Rectal smooth muscle tissue (tissue), 1 donor: Measurements from ENCODE around the gene TMEM167B.
A peak's percentile ranks its signal among the peaks of the same experiment; 100 is the strongest.

ENCODE experiments used
- H3K27ac ChIP-seq: one replicate; pipeline ENCODE4 v1.7.0; 2013; ENCODE audit warnings: low read depth, low read length, inconsistent platforms
- H3K27me3 ChIP-seq: one replicate; pipeline ENCODE4 v1.7.0; 2013; ENCODE audit warnings: low read length; ENCODE audit not compliant: control insufficient read depth, insufficient read depth
- H3K36me3 ChIP-seq: one replicate; pipeline ENCODE4 v1.7.0; 2013; ENCODE audit warnings: low read length; ENCODE audit not compliant: control insufficient read depth, insufficient read depth
- H3K4me1 ChIP-seq: one replicate; pipeline ENCODE4 v1.7.0; 2013; ENCODE audit warnings: low read length; ENCODE audit not compliant: control insufficient read depth, insufficient read depth
- H3K4me3 ChIP-seq: one replicate; pipeline ENCODE4 v1.7.0; 2013; ENCODE audit warnings: low read length
- H3K9ac ChIP-seq: one replicate; pipeline ENCODE4 v1.7.0; 2013; ENCODE audit warnings: low read length

The TMEM167B gene

DNA sequence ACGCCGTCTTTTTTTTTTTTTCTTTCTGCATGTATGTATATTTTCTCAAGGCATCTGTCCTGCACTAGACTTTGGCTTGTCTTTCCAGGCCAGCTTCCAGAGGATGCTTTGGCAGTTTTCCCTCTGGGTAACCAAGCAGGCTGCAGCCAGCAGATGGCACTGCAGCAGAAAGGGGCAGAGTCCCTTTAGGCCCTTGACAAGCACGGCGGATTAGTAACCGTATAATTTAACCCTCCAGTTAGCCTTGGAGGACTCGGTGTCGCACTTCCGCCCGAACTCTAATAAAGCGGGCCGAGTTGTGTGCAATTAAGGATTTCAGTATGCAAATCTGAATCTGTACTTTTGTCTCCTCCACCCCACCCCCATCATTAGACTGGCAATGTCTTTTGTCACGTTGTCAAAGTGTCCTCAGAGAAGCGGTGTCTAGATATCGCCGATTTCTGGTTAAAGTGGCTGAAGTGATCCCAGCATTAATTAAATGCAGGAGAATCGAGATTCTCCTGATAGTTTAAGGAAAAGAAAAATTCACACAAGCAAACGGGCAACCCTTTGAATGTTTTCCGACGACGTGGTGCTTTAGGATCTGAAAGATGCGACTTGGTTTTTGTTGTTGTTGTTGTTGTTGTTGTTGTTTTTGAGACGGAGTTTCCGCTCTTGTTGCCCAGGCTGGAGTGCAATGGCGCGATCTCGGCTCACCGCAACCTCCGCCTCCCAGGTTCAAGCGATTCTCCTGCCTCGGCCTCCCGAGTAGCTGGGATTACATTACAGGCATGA, 1.1 kb upstream of the TMEM167B start:
- Histone ChIP-seq H3K9ac (no peak overlapping the region), H3K27me3 (no peaks in the 10 kb centered on the region), H3K4me1 (peaks cover 18% of the 10 kb centered on the region), H3K36me3 (no peaks in the 10 kb centered on the region), H3K27ac (peak overlapping the region; percentile 98), H3K4me3 (peak overlapping the region; percentile 80)

- no peaks in the 10 kb centered on the region for H3K36me3 ChIP-seq
- peak overlapping the region; percentile 98 for H3K27ac ChIP-seq
- H3K4me3 ChIP-seq = peak overlapping the region; percentile 80
- H3K4me1 ChIP-seq = peaks cover 20% of the 10 kb centered on the region
- no peaks in the 10 kb centered on the region for H3K27me3 ChIP-seq
- peak overlapping the region; percentile 76 for H3K9ac ChIP-seq
Observed at GRCh38 chr1:109091078-109091838, 694 bp downstream of the TMEM167B start.

DNA sequence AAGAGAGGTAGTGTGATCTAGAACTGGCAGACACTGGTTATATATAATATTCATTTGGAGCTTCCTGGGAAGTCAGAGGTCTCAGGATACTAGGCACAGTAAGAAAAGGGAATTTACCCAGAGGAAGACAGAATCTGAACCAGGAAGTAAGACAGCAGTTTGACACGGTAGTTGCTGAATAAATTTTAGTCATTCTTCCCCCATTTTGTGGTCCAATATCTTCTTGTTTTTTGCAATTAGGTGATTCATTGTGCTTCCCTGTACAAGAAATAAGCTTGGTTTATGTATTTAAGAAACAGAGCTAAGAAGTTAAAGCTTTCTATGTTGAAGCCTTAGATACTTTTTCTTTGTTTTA, 1.3 kb downstream of the TMEM167B start:
- H3K4me1 ChIP-seq = peaks cover 20% of the 10 kb centered on the region
- H3K36me3 ChIP-seq = no peaks in the 10 kb centered on the region
- H3K27ac ChIP-seq = peak overlapping the region; percentile 98
- H3K9ac ChIP-seq = peak overlapping the region; percentile 25
- peak overlapping the region; percentile 80 for H3K4me3 ChIP-seq
- no peaks in the 10 kb centered on the region for H3K27me3 ChIP-seq

DNA sequence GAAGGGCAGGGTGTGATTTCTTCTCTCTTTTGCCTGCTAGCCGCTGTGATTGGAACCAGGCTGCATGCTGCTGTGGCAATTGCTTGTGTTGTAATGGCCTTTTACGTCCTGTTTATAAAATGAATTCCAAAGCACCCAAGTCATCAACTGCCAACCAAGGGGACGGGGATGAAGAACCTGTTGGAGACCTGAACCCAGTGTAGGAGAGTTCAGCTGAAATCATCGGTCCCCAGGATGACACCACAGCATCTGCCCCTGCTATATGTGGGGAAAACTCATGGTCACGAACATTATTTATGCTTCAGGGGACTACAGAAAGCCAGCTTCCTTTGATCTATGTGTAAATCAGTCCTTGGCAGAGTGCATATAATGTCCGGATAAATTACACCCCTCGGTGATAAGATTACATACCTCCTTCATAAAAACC, 3.8 kb downstream of the TMEM167B start:
- Histone ChIP-seq H3K4me1 (peaks cover 20% of the 10 kb centered on the region), H3K36me3 (no peaks in the 10 kb centered on the region), H3K27me3 (no peaks in the 10 kb centered on the region), H3K27ac (peak overlapping the region; percentile 68), H3K9ac (no peak overlapping the region), H3K4me3 (no peak overlapping the region)

DNA sequence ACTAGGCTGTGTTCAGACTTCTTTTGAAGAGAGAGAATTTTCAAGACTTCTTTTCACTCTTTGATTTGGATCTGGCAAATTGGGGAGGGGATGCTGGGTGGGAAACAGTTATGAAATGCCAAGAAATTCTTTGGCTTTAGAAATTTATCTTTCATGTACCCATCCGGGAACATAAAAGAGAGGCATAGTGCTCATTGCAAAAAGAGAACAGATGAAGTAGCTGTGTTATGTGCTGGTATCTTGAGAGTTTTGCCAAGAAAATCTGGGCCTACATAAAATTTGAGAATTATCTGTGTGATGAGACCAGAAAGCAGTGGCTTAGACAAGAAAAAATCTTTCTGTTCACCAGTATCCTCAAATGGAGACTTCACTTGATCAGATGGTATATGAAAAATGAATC, 4.3 kb downstream of the TMEM167B start:
- Histone ChIP-seq H3K36me3 (no peaks in the 10 kb centered on the region), H3K4me1 (peaks cover 20% of the 10 kb centered on the region), H3K4me3 (no peak overlapping the region), H3K9ac (no peak overlapping the region), H3K27ac (peak overlapping the region; percentile 68), H3K27me3 (no peaks in the 10 kb centered on the region)

- no peak overlapping the region for H3K9ac ChIP-seq
- no peak overlapping the region for H3K27ac ChIP-seq
- H3K4me1 ChIP-seq = peaks cover 20% of the 10 kb centered on the region
- no peak overlapping the region for H3K4me3 ChIP-seq
- H3K27me3 ChIP-seq = no peaks in the 10 kb centered on the region
- no peaks in the 10 kb centered on the region for H3K36me3 ChIP-seq
Observed at GRCh38 chr1:109095631-109096030, 5.1 kb downstream of the TMEM167B start.

DNA sequence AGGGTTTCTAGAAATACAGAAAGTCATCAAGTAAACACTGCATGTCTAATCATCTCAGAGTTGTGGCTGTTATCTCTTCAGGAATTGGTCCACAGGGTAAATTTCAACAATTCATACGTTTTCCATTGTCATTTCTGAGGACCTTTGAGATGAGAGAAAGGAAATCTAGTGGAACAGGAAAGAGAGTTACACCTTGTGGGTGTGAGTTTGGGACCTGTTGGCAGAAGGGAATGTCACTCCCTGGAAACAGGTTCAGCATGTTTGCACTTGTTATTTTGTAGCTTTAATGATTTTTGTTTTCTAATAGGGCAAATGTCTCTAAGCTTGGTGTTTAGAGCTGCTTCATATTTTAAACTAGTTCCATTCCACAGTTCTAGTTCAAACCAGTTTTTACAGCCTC, 5.6 kb downstream of the TMEM167B start:
- Histone ChIP-seq H3K4me1 (peaks cover 20% of the 10 kb centered on the region), H3K36me3 (no peaks in the 10 kb centered on the region), H3K27me3 (no peaks in the 10 kb centered on the region), H3K9ac (no peak overlapping the region), H3K27ac (no peak overlapping the region), H3K4me3 (no peak overlapping the region)

DNA sequence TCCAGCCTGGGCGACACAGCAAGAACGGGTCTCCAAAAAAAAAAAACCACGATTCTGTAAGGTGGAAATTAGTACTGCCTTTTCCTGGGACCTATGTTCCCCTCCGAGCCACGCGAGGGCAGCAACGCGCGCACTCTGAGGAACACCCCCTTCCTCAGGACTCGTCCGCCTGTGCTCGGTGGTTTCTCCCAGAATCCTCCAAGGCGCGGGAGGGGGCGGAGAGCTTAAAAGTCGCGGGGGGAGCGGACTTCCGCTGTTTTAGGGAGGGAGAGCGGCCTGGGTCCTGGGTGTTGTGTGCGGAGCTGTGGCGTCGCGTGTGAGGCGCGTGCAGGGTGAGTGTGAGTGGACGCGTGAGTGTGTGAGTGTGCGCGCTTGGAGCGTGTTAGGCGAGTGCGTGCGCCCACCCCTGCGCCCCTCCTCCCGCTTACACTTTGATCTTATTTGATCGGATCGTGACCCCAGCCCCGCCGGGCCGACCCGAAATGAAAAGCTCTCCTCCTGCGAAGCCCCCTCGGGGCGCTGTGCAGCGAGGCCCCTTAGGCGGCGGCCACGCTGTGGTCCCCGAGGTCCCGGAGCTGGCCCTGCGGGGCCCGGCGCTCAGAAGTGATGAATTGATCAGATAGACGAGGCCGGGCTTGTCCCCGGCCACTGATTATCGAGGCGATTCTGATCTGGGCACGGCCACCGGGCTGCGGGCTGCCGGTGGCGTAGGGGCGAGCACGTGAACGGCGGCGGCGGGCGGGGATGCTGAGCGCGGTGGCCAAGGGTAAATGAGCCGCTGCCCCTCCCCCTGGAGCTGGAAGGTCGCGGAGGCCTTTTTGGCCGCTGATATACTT, 9.6 kb downstream of the TMEM167B start:
- peak overlapping the region; percentile 90 for H3K4me3 ChIP-seq
- no peaks in the 10 kb centered on the region for H3K4me1 ChIP-seq
- H3K27ac ChIP-seq = peak overlapping the region; percentile 91
- no peaks in the 10 kb centered on the region for H3K36me3 ChIP-seq
- H3K27me3 ChIP-seq = no peaks in the 10 kb centered on the region
- peak overlapping the region; percentile 92 for H3K9ac ChIP-seq

DNA sequence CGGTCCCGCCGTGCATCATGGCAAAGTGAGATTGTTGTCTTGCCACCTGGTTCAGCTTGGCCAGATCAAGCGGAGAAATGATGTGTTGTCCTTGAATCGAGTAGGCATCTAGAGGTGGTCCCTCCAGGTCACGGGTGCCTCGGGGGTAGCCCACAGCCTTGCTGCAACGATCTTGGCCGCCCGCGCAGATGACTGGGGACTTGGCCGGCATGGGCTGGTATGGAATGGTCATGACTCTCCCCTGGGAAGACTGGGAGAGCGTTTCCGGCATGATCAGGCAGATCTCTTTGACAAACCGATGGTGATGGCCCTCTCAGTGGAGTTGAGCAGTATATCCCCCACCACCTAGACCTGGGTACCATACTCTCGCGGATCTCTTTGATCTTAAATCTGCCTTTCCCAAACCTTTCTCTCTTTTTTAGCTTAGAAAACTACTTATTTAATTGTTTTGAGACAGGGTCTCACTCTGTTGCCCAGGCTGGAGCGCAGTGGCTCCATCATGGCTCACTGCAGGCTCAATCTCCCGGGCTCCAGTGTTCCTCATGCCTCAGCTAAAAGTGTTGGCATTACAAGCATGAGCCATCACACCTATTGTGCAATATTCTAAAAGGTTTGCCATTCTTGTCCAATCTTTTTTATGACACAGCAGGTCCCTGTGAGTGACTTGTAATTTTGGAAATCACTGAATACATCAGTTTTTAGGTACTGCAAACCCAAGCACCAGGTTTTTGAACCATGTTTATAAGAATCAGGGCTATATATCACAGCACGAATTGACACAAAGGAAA, 14.0 kb downstream of the TMEM167B start:
- no peaks in the 10 kb centered on the region for H3K36me3 ChIP-seq
- no peaks in the 10 kb centered on the region for H3K4me1 ChIP-seq
- no peaks in the 10 kb centered on the region for H3K27me3 ChIP-seq
- no peak overlapping the region for H3K9ac ChIP-seq
- no peak overlapping the region for H3K4me3 ChIP-seq
- H3K27ac ChIP-seq = no peak overlapping the region

GRCh38 chr1:109105881-109106280, 15.3 kb downstream of the TMEM167B start:
- H3K9ac ChIP-seq = no peak overlapping the region
- H3K27me3 ChIP-seq = no peaks in the 10 kb centered on the region
- H3K27ac ChIP-seq = no peak overlapping the region
- no peaks in the 10 kb centered on the region for H3K36me3 ChIP-seq
- H3K4me3 ChIP-seq = no peak overlapping the region
- no peaks in the 10 kb centered on the region for H3K4me1 ChIP-seq

- H3K9ac ChIP-seq = no peak overlapping the region
- no peak overlapping the region for H3K4me3 ChIP-seq
- H3K36me3 ChIP-seq = no peaks in the 10 kb centered on the region
- H3K27me3 ChIP-seq = no peaks in the 10 kb centered on the region
- peaks cover 6% of the 10 kb centered on the region for H3K4me1 ChIP-seq
- H3K27ac ChIP-seq = no peak overlapping the region
Observed at GRCh38 chr1:109107785-109108184, 17.2 kb downstream of the TMEM167B start.

DNA sequence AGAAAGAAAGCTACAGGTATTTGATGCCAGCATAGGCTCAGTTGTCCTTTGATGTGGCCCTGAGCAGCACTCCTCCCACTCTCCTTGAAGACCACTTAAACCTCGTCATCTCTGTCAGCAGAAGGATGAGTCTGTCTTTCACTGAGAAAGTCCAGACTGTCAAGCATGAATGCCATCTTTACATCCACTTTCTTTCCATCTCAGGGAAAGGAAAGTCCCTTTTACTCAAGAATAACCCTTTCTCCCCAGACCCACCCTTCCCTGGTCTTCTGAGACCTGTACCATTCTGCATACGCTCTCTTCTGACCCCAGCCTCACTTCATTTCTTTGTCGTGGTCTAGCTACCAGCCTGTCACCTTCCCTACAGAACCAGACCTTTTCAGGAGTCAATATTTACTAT, 19.3 kb downstream of the TMEM167B start:
- Histone ChIP-seq H3K4me1 (peaks cover 12% of the 10 kb centered on the region), H3K4me3 (no peak overlapping the region), H3K36me3 (no peaks in the 10 kb centered on the region), H3K9ac (no peak overlapping the region), H3K27me3 (peaks cover 7% of the 10 kb centered on the region), H3K27ac (no peak overlapping the region)
